Pancreas (tissue), 10 donors: Measurements from ENCODE around the gene TMTC2. TPM values are rescaled to one million over a fixed set of nuclear protein-coding genes. Genes with fewer than 3 reads are reported as not detected.
A peak's percentile ranks its signal among the peaks of the same experiment; 100 is the strongest.

Source experiments
- ATAC-seq, 4 donors: fragments of 200-7000 bp; cut with Tn5 transposase; one replicate each; pipeline versions ENCODE4 v1.8.0 to v1.9.1; 2020; ENCODE audit warnings: mild to moderate bottlenecking in 4 of 4, moderate library complexity in 4 of 4
- DNase-seq, 6 donors: peaks; one replicate each; pipeline ENCODE4 v3.0.0-alpha.2; 2020
- FAIRE-seq: peaks from 2 replicates; lab custom pipeline; 2012; peaks lifted over from hg19 to GRCh38; lab: Jason Lieb, UNC
- H3K27ac ChIP-seq, 4 donors: fragments of 200-600 bp; sonication (generic); 1 replicate in 3 of 4; 2 replicates in 1 of 4; pipeline versions ENCODE4 v1.5.0 to v1.8.0; 2020
- H3K27me3 ChIP-seq, 4 donors: fragments of 200-600 bp; one replicate each; pipeline ENCODE4 v1.8.0; 2021
- H3K36me3 ChIP-seq, 3 donors: fragments of 200-600 bp; sonication (generic) in 1 of 3; one replicate each; pipeline versions ENCODE4 v1.5.0 to v1.8.0; 2020 to 2021
- H3K4me1 ChIP-seq, 3 donors: fragments of 200-600 bp; one replicate each; pipeline ENCODE4 v1.8.0; 2021
- H3K4me3 ChIP-seq, 4 donors: fragments of 200-600 bp; sonication (generic) in 2 of 4; one replicate each; pipeline versions ENCODE4 v1.5.0 to v1.8.0; 2020 to 2021
- H3K9me3 ChIP-seq, 4 donors: fragments of 200-600 bp; one replicate each; pipeline ENCODE4 v1.8.0; 2021
- WGBS, 2 donors: extraction: QIAGEN DNeasy Blood & Tissue Kit; methylation state at CpG; one replicate each; pipeline ENCODE4 v1.1.7; 2013; 5-methylcytosine and 5-hydroxymethylcytosine counted together
- intact Hi-C, 3 donors: fragments of 100-400 bp; cut with DNase I; formaldehyde crosslinking; loops; one replicate each; pipeline versions ENCODE4 v1.11.1 to v1.14.2; 2022
- polyA plus RNA-seq, 2 donors: library from polyadenylated mRNA; stranded (reverse); fragments of 200-250 nt; gene quantifications; one replicate each; pipeline ENCODE4 v1.2.3, GENCODE V29; 2013
- total RNA-seq, 6 donors: library from RNA; stranded (reverse); fragmentation: NEBNext Ultra II Directional in 4 of 6; extraction: Animal tissue kit (Norgen Biotek cat#: 25700) in 4 of 6; gene quantifications; one replicate each; pipeline versions ENCODE4 v1.2.1 to v1.2.4, GENCODE V29; 2021 to 2023
- TF ChIP-seq, protein P1 (sequence below), 4 donors: fragments of 200-600 bp; sonication (generic) in 3 of 4; IDR thresholded peaks; one replicate each; pipeline versions ENCODE4 v1.5.0 to v1.8.0; 2021; ENCODE audit warnings: antibody characterized with exemption in 4 of 4
- donor health status: healthy with polysubstance abuse.
- donor health status: DM: no; HTN: no; CAD: no; lungs with moderate emphysema.
- donor health status: DM: no; HTN: no; CAD: no.
- donor health status: control.
- donor health status: control.
- donor health status: Bipolar disorder and iron deficiency.
- donor health status: DM: yes; HTN: yes; CAD: no.
- donor health status: DM: no; HTN: no; CAD: no.
- donor health status: DM: no; HTN: no; CAD: no.
- donor health status: DM: yes; HTN: yes; CAD: no.

The TMTC2 gene
- total and polyA plus RNA-seq, 8 donors = 5.3 to 14.4 (median 6.4) TPM

GRCh38 chr12:82648259-82648909 is 38.3 kb upstream of the TMTC2 start:
- intact Hi-C loops = no loop called here
- H3K9me3 ChIP-seq = no peaks in the 10 kb centered on the region
- no peak overlapping the region for H3K27ac ChIP-seq
- FAIRE-seq = no peak
- H3K4me3 ChIP-seq = no peak overlapping the region
- no peak for ATAC-seq
- no peaks in the 10 kb centered on the region for H3K36me3 ChIP-seq
- TF ChIP-seq, protein P1, sequence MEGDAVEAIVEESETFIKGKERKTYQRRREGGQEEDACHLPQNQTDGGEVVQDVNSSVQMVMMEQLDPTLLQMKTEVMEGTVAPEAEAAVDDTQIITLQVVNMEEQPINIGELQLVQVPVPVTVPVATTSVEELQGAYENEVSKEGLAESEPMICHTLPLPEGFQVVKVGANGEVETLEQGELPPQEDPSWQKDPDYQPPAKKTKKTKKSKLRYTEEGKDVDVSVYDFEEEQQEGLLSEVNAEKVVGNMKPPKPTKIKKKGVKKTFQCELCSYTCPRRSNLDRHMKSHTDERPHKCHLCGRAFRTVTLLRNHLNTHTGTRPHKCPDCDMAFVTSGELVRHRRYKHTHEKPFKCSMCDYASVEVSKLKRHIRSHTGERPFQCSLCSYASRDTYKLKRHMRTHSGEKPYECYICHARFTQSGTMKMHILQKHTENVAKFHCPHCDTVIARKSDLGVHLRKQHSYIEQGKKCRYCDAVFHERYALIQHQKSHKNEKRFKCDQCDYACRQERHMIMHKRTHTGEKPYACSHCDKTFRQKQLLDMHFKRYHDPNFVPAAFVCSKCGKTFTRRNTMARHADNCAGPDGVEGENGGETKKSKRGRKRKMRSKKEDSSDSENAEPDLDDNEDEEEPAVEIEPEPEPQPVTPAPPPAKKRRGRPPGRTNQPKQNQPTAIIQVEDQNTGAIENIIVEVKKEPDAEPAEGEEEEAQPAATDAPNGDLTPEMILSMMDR (IDR thresholded peaks at IDR 0.05) = no peak
- no peak for DNase-seq
- WGBS, 2 donors = 78 to 93% methylated on average over 5 of the region's 5 CpGs
- H3K4me1 ChIP-seq = no peaks in the 10 kb centered on the region
- no peaks in the 10 kb centered on the region for H3K27me3 ChIP-seq

- WGBS, 2 donors = 56 to 66% methylated on average over 3 of the region's 3 CpGs
- DNase-seq = no peak
- Histone ChIP-seq H3K4me3 (no peak overlapping the region), H3K27ac (no peak overlapping the region), H3K27me3 (no peaks in the 10 kb centered on the region), H3K9me3 (no peaks in the 10 kb centered on the region), H3K4me1 (no peaks in the 10 kb centered on the region), H3K36me3 (no peaks in the 10 kb centered on the region)
- ATAC-seq = peak in 3 of 4 donors; percentile 66 to 84 (median 75)
- TF ChIP-seq, protein P1 (IDR thresholded peaks at IDR 0.05) = no peak
- intact Hi-C loops = no loop called here
- peak; percentile 54 for FAIRE-seq
Measured at GRCh38 chr12:82650627-82651337, 35.9 kb upstream of the TMTC2 start.

- intact Hi-C loops = no loop called here
Measured at GRCh38 chr12:82651489-82651888, 35.2 kb upstream of the TMTC2 start.

GRCh38 chr12:82652071-82652470 is 34.6 kb upstream of the TMTC2 start:
- Histone ChIP-seq H3K9me3 (no peaks in the 10 kb centered on the region), H3K4me3 (no peak overlapping the region), H3K4me1 (no peaks in the 10 kb centered on the region), H3K36me3 (no peaks in the 10 kb centered on the region), H3K27ac (no peak overlapping the region), H3K27me3 (no peaks in the 10 kb centered on the region)
- FAIRE-seq = no peak
- ATAC-seq = no peak
- 92 to 94% methylated on average over 1 of the region's 1 CpG for WGBS, 2 donors
- TF ChIP-seq, protein P1 (IDR thresholded peaks at IDR 0.05) = no peak
- intact Hi-C loops = no loop called here
- no peak for DNase-seq

More at GRCh38 chr12:82651489-82651888, 35.2 kb upstream of the TMTC2 start:
- Histone ChIP-seq H3K4me1 (no peaks in the 10 kb centered on the region), H3K36me3 (no peaks in the 10 kb centered on the region), H3K27ac (no peak overlapping the region), H3K27me3 (no peaks in the 10 kb centered on the region), H3K9me3 (no peaks in the 10 kb centered on the region), H3K4me3 (no peak overlapping the region)
- TF ChIP-seq, protein P1 (IDR thresholded peaks at IDR 0.05) = no peak
- ATAC-seq (no peak), FAIRE-seq (no peak), DNase-seq (no peak)
- 74 to 80% methylated on average over 4 of the region's 4 CpGs for WGBS, 2 donors

DNA sequence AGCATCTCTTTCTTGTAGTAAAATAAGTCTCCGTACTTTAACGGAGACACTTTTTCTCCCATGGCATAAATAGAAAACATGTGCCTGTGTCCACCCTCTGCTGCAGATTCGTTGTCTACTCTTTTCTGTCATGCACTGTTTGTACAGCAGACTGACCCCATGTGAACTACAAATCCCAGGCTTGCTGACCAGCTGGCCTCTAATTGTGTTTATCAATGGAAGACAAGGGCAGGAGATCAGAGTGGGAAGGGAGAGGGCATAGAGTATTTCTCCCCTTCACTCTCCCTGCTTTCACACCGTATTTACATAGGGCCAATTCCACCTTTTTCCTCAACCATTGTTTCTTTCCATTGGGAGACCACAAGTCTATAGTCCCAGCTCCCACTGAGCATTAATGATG is 31.0 kb upstream of the TMTC2 start:
- ATAC-seq (peak in 1 of 4 donors; percentile 26), FAIRE-seq (no peak), DNase-seq (no peak)
- H3K4me3 ChIP-seq = no peak overlapping the region
- TF ChIP-seq, protein P1 (IDR thresholded peaks at IDR 0.05) = no peak
- H3K27me3 ChIP-seq = no peaks in the 10 kb centered on the region
- peaks cover 0 to 4% (median 0%) of the 10 kb centered on the region in 3 donors for H3K4me1 ChIP-seq
- no peaks in the 10 kb centered on the region for H3K9me3 ChIP-seq
- no peaks in the 10 kb centered on the region for H3K36me3 ChIP-seq
- H3K27ac ChIP-seq = no peak overlapping the region
- intact Hi-C loops = no loop called here
- 44 to 50% methylated on average over 4 of the region's 4 CpGs for WGBS, 2 donors
